Right atrium auricular region (tissue), 2 donors: ENCODE measurements around the gene UHMK1. TPM values are rescaled to one million over a fixed set of nuclear protein-coding genes. Genes with fewer than 3 reads are reported as not detected.
A peak's percentile ranks its signal among the peaks of the same experiment; 100 is the strongest.
"Not testable (repeated sequence)": the region's sequence is repeated elsewhere in the genome, so short reads cannot be mapped to it uniquely, and the experiment has no call there.

ENCODE experiments used
- DNase-seq: peaks from one replicate; pipeline ENCODE4 v3.0.0-alpha.2; 2019; ENCODE audit warnings: low spot score
- H3K27ac ChIP-seq, 2 donors: fragments of 200-600 bp; sonication (generic); 1 replicate in 1 of 2; 2 replicates in 1 of 2; pipeline ENCODE4 v1.5.1; 2016 to 2019
- H3K27me3 ChIP-seq, 2 donors: fragments of 200-600 bp; sonication (generic); one replicate each; pipeline versions ENCODE4 v1.5.1 to v1.6.0; 2017 to 2019
- H3K36me3 ChIP-seq: fragments of 200-600 bp; sonication (generic); one replicate; pipeline ENCODE4 v1.5.1; 2016
- H3K4me1 ChIP-seq, 2 donors: fragments of 200-600 bp; sonication (generic); one replicate each; pipeline versions ENCODE4 v1.5.1 to v1.6.0; 2017 to 2019
- H3K4me3 ChIP-seq, 2 donors: fragments of 200-600 bp; sonication (generic); 1 replicate in 1 of 2; 2 replicates in 1 of 2; pipeline ENCODE4 v1.5.1; 2017 to 2019; ENCODE audit warnings: mild to moderate bottlenecking in 1 of 2, moderate library complexity in 1 of 2
- H3K9me3 ChIP-seq, 2 donors: fragments of 200-600 bp; sonication (generic); one replicate each; pipeline ENCODE4 v1.5.1; 2019
- total RNA-seq, 2 donors: library from RNA; depleted of rRNA; stranded (reverse); fragments of >200 nt; gene quantifications; one replicate each; pipeline ENCODE4 v1.1.0, GENCODE V29; 2016
- TF ChIP-seq, protein P1 (sequence below), 2 donors: fragments of 200-600 bp; sonication (generic); IDR thresholded peaks; one replicate each; pipeline ENCODE4 v1.5.1; 2019; ENCODE audit warnings: antibody characterized with exemption in 2 of 2

Gene UHMK1, protein sequence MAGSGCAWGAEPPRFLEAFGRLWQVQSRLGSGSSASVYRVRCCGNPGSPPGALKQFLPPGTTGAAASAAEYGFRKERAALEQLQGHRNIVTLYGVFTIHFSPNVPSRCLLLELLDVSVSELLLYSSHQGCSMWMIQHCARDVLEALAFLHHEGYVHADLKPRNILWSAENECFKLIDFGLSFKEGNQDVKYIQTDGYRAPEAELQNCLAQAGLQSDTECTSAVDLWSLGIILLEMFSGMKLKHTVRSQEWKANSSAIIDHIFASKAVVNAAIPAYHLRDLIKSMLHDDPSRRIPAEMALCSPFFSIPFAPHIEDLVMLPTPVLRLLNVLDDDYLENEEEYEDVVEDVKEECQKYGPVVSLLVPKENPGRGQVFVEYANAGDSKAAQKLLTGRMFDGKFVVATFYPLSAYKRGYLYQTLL
- total RNA-seq, result 10 to 100 TPM; 24.3 to 28.6 TPM

DNA sequence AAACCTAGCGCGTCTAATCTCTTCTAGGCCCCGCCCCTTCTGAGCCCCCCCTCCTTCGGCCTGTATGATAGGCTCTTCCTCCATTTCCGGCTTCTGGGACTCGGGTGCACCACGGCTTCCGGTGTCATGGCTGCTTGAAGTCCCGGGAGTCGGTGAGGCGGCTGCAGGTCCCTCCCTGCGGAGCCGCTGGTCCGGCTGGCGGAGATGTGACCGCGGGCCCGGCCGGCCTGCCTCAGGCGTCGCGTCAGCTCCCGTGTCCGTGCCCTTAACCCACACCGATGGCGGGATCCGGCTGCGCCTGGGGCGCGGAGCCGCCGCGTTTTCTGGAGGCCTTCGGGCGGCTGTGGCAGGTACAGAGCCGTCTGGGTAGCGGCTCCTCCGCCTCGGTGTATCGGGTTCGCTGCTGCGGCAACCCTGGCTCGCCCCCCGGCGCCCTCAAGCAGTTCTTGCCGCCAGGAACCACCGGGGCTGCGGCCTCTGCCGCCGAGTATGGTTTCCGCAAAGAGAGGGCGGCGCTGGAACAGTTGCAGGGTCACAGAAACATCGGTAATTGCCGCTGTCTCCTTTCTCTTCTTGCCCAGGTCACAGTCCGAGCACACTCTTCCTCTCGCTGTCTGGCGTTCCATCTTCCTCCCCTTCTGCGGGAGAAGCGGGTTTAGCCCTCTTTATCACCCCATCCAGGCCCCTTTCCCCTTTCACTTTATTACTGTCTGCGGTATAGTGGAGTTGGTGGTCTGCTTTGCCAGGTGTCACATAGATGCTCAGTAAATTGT lies at the start of gene UHMK1:
Gene UHMK1 (plus strand): TSS at position 96 of the 773 bp plus-strand sequence. CDS start 183 bp downstream, at position 279.
- H3K4me3 ChIP-seq, result peak within 1 kb of the TSS; percentile 82 to 90
- H3K4me1 ChIP-seq, result peaks cover 0 to 23% of the 10 kb centered on the region in 2 donors
- H3K27ac ChIP-seq, result peak within 1 kb of the TSS; percentile 82 to 93
- H3K27me3 ChIP-seq, result no peaks in the 10 kb centered on the region
- peaks cover 30% of the 10 kb centered on the region for H3K36me3 ChIP-seq
- TF ChIP-seq, protein P1, sequence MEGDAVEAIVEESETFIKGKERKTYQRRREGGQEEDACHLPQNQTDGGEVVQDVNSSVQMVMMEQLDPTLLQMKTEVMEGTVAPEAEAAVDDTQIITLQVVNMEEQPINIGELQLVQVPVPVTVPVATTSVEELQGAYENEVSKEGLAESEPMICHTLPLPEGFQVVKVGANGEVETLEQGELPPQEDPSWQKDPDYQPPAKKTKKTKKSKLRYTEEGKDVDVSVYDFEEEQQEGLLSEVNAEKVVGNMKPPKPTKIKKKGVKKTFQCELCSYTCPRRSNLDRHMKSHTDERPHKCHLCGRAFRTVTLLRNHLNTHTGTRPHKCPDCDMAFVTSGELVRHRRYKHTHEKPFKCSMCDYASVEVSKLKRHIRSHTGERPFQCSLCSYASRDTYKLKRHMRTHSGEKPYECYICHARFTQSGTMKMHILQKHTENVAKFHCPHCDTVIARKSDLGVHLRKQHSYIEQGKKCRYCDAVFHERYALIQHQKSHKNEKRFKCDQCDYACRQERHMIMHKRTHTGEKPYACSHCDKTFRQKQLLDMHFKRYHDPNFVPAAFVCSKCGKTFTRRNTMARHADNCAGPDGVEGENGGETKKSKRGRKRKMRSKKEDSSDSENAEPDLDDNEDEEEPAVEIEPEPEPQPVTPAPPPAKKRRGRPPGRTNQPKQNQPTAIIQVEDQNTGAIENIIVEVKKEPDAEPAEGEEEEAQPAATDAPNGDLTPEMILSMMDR (IDR thresholded peaks at IDR 0.05), result no peak
- peak; percentile 94 for DNase-seq
- no peaks in the 10 kb centered on the region for H3K9me3 ChIP-seq

DNA sequence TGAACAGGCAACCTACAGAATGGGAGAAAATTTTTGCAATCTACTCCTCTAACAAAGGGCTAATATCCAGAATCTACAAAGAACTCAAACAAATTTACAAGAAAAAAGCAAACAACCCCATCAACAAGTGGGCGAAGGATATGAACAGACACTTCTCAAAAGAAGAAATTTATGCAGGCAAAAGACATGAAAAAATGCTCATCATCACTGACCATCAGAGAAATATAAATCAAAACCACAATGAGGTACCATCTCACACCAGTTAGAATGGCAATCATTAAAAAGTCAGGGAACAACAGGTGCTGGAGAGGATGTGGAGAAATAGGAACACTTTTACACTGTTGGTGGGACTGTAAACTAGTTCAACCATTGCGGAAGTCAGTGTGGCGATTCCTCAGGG lies 43.3 kb upstream of the UHMK1 start:
- H3K4me3 ChIP-seq, DNase-seq, H3K36me3 ChIP-seq, H3K27ac ChIP-seq, H3K27me3 ChIP-seq, H3K9me3 ChIP-seq, H3K4me1 ChIP-seq: not testable (repeated sequence)

DNA sequence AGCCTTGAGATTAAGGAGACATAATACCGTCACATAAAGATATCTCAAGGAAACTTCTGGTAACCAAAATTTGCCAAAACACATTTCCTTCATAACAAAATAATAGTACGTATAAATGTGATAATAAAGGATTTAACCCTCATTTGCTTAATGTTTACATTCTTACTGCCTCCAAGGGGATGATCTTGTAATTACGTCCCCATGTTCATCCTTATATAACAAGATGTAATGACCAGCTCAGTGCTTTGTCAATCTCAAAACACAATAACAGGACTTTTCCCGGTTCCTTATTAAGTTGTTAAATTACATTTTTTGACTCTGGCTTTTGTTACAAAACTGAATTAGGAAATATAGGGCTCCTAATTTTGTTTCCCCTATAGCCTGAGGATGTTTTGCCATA lies 41.3 kb upstream of the UHMK1 start:
- H3K9me3 ChIP-seq, result no peaks in the 10 kb centered on the region

DNA sequence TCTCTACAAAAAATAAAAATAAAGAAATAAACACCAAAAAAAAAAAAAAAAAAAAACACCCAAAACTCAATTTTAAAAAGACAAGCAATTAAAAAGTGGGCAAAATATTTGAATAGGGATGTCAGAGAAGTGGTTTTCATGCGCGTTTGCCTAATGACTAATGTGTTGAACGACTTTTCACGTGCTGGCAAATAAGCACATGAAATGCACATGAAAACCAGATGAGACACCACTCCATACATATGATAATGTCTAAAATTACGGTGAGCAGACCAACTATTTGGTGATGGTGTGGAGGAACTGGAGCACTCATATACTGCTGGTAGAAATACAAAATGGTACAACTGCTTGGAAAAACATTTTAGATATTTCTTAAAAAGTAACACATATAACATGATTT lies 39.4 kb upstream of the UHMK1 start:
- TF ChIP-seq, protein P1 (IDR thresholded peaks at IDR 0.05), result no peak
- Histone ChIP-seq H3K36me3 (no peaks in the 10 kb centered on the region), H3K27me3 (no peaks in the 10 kb centered on the region), H3K4me1 (no peaks in the 10 kb centered on the region), H3K9me3 (no peaks in the 10 kb centered on the region), H3K4me3 (no peak overlapping the region), H3K27ac (no peak overlapping the region)
- DNase-seq, result no peak

More for the DNA sequence above, 41.3 kb upstream of the UHMK1 start:
- Histone ChIP-seq H3K4me1 (no peaks in the 10 kb centered on the region), H3K4me3 (no peak overlapping the region), H3K36me3 (no peaks in the 10 kb centered on the region), H3K27me3 (no peaks in the 10 kb centered on the region), H3K27ac (no peak overlapping the region)
- TF ChIP-seq, protein P1 (IDR thresholded peaks at IDR 0.05), result no peak
- no peak for DNase-seq

DNA sequence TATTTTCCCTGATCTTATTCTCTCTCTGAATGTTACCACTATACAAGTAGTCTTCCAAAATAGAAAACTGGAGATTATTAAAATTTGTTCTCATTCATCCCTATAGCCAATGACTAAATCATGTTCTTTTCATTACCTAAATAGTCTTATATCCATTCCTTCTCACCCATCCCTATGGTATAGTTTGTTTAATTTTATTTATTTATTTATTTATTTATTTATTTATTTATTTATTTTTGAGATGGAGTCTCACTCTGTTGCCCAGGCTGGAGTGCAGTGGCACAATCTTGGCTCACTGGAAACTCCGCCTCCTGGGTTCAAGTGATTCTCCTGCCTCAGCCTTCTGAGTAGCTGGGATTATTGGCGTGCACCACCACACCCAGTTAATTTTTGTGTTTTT lies 35.2 kb upstream of the UHMK1 start:
- H3K4me1 ChIP-seq, H3K9me3 ChIP-seq, H3K27me3 ChIP-seq, H3K36me3 ChIP-seq, H3K27ac ChIP-seq, DNase-seq, H3K4me3 ChIP-seq: not testable (repeated sequence)

DNA sequence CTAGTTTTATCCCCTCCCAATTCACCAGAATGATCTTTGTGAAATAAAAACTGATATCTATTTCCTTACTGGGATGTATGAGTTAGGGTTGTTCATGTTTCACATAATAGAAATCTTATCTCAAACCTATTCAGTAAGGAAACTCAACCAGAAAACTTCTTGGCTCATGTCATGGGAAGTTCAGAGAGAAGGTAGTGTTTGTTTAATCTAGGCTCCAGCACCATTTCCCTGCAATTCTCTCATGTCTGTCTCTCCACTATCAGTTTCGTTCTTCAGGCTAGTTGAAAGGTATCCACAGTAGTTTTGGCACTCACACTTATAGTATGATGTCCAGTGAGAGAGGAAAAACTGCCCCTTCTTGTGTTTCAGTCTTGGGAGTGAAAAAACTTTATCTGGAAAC lies 34.6 kb upstream of the UHMK1 start:
- no peaks in the 10 kb centered on the region for H3K4me1 ChIP-seq

More for the DNA sequence above, 34.6 kb upstream of the UHMK1 start:
- H3K9me3 ChIP-seq, result no peaks in the 10 kb centered on the region
- no peak overlapping the region for H3K4me3 ChIP-seq
- H3K36me3 ChIP-seq, result no peaks in the 10 kb centered on the region
- no peak overlapping the region for H3K27ac ChIP-seq
- TF ChIP-seq, protein P1 (IDR thresholded peaks at IDR 0.05), result no peak
- DNase-seq, result no peak
- H3K27me3 ChIP-seq, result no peaks in the 10 kb centered on the region
